Measurements from ENCODE around the gene ZNF594. TPM values are rescaled to one million over a fixed set of nuclear protein-coding genes. Genes with fewer than 3 reads are reported as not detected.

The ZNF594 gene
- total RNA-seq, 1 experiment from 2014 or later = 12.5 TPM

DNA sequence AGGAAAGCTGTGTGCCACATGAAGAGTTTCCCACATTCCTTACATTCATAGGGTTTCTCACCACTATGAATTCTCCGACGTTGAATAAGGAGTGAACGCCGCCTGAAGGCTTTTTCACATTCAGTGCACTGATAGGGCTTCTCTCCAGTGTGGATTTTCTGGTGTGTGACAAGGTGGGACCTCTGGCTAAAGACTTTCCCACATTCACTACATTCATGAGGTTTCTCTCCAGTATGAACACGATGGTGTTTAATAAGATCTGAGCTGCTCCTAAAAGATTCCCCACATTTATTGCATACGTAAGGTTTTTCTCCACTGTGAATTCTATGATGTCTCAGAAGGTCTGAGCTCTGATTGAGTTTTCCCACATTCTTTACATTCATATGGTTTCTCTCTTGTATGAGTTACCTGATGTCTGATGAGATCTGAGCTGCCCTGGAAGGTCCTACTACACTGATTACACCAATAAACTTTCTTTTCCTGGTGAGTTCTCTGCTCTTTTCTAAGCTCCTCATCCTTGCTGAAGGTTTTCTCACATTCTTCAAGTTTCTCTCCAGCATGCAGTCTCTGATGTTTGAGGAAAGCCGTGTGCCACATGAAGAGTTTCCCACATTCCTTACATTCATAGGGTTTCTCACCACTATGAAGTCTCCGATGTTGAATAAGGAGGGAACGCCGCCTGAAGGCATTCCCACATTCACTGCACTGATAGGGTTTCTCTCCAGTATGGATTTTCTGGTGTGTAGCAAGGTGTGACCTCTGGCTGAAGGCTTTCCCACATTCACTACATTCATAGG, 10.0 kb downstream of the ZNF594 start:
- H3K4ac ChIP-seq (ENCODE audit: low read depth, low read length) = no peak overlapping the region
- H3K23ac ChIP-seq (ENCODE audit: insufficient read length, low read depth, low read length) = no peak overlapping the region
- H3K4me1 Mint-ChIP-seq = no peaks in the 10 kb centered on the region
- no peak overlapping the region for H4K91ac ChIP-seq (ENCODE audit: insufficient read length, low read depth, low read length)
- H3K9ac ChIP-seq (ENCODE audit: extremely low read depth, insufficient read length, low read length) = no peak overlapping the region
- no peak overlapping the region for H3K27ac Mint-ChIP-seq
- H3K27me3 ChIP-seq (ENCODE audit: insufficient read depth, low read length) = no peaks in the 10 kb centered on the region
- no peaks in the 10 kb centered on the region for H3K4me1 ChIP-seq (ENCODE audit: insufficient read depth, low read length)
- H3K56ac ChIP-seq (ENCODE audit: insufficient read length, low read depth, low read length) = no peak overlapping the region
- H4K5ac ChIP-seq (ENCODE audit: insufficient read length, low read depth, low read length) = no peak overlapping the region
- no peaks in the 10 kb centered on the region for H3K79me2 ChIP-seq (ENCODE audit: insufficient read depth, low read length)
- H2AK5ac ChIP-seq (ENCODE audit: insufficient read length, low read length) = no peak overlapping the region
- H3K36me3 Mint-ChIP-seq (ENCODE audit: insufficient read depth in 1 of 3, low read depth in 3 of 3) = peaks cover 85 to 93% (median 88%) of the 10 kb centered on the region in 3 experiments
- no peak overlapping the region for H4K8ac ChIP-seq (replicated peaks; ENCODE audit: insufficient read length, low read depth, low read length)
- H2BK5ac ChIP-seq (ENCODE audit: insufficient read length, low read length) = no peak overlapping the region
- no CpG with 5 or more reads among the region's 10 CpGs for WGBS (ENCODE audit: extremely low coverage, insufficient read length, low lambda C conversion rate)
- H3K4me2 ChIP-seq (ENCODE audit: insufficient read depth, insufficient read length, low read length) = no peak overlapping the region
- no peak overlapping the region for H2AFZ ChIP-seq (ENCODE audit: low read length)
- H4K20me1 ChIP-seq (ENCODE audit: control insufficient read depth, insufficient read depth, insufficient read length) = no peaks in the 10 kb centered on the region
- no peak overlapping the region for H3T11ph ChIP-seq (ENCODE audit: low read length)
- TF ChIP-seq, protein P1, sequence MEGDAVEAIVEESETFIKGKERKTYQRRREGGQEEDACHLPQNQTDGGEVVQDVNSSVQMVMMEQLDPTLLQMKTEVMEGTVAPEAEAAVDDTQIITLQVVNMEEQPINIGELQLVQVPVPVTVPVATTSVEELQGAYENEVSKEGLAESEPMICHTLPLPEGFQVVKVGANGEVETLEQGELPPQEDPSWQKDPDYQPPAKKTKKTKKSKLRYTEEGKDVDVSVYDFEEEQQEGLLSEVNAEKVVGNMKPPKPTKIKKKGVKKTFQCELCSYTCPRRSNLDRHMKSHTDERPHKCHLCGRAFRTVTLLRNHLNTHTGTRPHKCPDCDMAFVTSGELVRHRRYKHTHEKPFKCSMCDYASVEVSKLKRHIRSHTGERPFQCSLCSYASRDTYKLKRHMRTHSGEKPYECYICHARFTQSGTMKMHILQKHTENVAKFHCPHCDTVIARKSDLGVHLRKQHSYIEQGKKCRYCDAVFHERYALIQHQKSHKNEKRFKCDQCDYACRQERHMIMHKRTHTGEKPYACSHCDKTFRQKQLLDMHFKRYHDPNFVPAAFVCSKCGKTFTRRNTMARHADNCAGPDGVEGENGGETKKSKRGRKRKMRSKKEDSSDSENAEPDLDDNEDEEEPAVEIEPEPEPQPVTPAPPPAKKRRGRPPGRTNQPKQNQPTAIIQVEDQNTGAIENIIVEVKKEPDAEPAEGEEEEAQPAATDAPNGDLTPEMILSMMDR (conservative IDR thresholded peaks at IDR 0.05) = no peak
- H3K79me1 ChIP-seq (ENCODE audit: insufficient read depth, low read depth, low read length, poor library complexity, severe bottlenecking) = no peaks in the 10 kb centered on the region
- H2BK120ac ChIP-seq (ENCODE audit: low read depth, low read length, poor library complexity, severe bottlenecking) = no peak overlapping the region
- no peak overlapping the region; a peak in 1 of 5 replicates for H3K4me3 Mint-ChIP-seq
- H3K18ac ChIP-seq (ENCODE audit: insufficient read length, low read depth, low read length) = no peak overlapping the region
- H3K14ac ChIP-seq (ENCODE audit: insufficient read depth, low read length) = no peak overlapping the region
- peaks cover 78% of the 10 kb centered on the region for H3K9me3 ChIP-seq (ENCODE audit: control insufficient read depth, low read depth, low read length)
- DNase-seq = no peak
- no peaks in the 10 kb centered on the region for H3K23me2 ChIP-seq (ENCODE audit: insufficient read length, low read depth, low read length, poor library complexity, severe bottlenecking)
- H2BK15ac ChIP-seq (ENCODE audit: low read depth, low read length) = no peak overlapping the region
- H2BK20ac ChIP-seq (ENCODE audit: low read depth, low read length, poor library complexity, severe bottlenecking) = no peak overlapping the region
- peaks cover 45% of the 10 kb centered on the region for H3K27me3 Mint-ChIP-seq (ENCODE audit: low read depth)
- H3K27ac ChIP-seq (ENCODE audit: insufficient read length, low read depth, low read length) = no peak overlapping the region
- H3K9me3 Mint-ChIP-seq = peaks cover 96 to 98% of the 10 kb centered on the region in 2 experiments
- H2BK12ac ChIP-seq (ENCODE audit: insufficient read length, low read depth, low read length) = no peak overlapping the region

All from H9 (cell line).